HL-60 (cell line): ENCODE data around the gene PCSK2.

Experiments used
- GABPA ChIP-seq: IDR thresholded peaks from 2 replicates; pipeline ENCODE4 v1.6.1; 2012; ENCODE audit warnings: low read depth
- POLR2AphosphoS5 ChIP-seq: IDR thresholded peaks from 2 replicates; pipeline ENCODE4 v1.6.1; 2012; ENCODE audit warnings: low read depth
- SPI1 ChIP-seq: IDR thresholded peaks from 2 replicates; pipeline ENCODE4 v1.6.1; 2012; ENCODE audit warnings: low read depth, mild to moderate bottlenecking, borderline replicate concordance
- TF ChIP-seq, protein P1 (sequence below): IDR thresholded peaks from one replicate; pipeline ENCODE4 v1.5.1; 2011; ENCODE audit warnings: low read length, control low read depth, inconsistent platforms; ENCODE audit not compliant: insufficient read depth
- TF ChIP-seq, protein P2 (sequence below): IDR thresholded peaks from 2 replicates; pipeline ENCODE4 v1.6.1; 2012; ENCODE audit warnings: low read depth; ENCODE audit not compliant: insufficient replicate concordance

DNA sequence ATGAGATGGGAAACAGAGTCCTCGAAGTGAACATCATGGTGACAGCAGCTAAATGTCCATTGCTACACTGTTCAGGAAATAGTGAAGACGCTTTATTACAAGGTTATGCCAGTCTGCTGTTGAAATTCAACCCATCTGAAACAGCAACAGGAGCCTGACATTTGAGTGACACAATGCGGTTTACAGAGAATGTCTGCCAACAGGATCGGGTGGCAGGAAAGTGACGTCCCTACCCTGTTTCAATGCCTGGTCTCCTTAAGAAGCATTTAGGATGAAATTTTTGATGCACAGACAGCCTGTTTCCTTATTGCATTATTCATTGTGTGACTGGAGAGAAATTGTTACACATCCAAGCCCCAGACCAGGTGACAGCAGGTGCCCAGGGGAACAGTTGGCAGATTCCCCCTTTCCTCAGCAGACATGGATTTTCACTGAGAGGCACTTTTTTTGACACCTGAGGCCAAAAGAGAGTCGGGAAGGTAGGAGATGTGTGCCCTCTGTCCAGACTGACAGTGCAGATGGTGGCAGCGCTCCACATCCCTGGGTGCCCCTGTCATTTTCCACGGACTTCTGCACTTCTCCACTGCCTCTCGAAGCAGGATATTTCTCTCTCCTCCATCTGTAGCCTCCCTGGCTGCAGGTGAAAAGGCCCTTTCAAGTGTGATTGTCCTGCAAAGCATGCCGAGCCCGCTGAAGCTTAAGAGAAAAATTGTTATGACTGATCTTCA lies 216.5 kb downstream of the PCSK2 start:
- TF ChIP-seq, protein P1, sequence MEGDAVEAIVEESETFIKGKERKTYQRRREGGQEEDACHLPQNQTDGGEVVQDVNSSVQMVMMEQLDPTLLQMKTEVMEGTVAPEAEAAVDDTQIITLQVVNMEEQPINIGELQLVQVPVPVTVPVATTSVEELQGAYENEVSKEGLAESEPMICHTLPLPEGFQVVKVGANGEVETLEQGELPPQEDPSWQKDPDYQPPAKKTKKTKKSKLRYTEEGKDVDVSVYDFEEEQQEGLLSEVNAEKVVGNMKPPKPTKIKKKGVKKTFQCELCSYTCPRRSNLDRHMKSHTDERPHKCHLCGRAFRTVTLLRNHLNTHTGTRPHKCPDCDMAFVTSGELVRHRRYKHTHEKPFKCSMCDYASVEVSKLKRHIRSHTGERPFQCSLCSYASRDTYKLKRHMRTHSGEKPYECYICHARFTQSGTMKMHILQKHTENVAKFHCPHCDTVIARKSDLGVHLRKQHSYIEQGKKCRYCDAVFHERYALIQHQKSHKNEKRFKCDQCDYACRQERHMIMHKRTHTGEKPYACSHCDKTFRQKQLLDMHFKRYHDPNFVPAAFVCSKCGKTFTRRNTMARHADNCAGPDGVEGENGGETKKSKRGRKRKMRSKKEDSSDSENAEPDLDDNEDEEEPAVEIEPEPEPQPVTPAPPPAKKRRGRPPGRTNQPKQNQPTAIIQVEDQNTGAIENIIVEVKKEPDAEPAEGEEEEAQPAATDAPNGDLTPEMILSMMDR, result no peak
- TF ChIP-seq POLR2AphosphoS5, result no peak
- no peak for TF ChIP-seq SPI1
- TF ChIP-seq, protein P2, sequence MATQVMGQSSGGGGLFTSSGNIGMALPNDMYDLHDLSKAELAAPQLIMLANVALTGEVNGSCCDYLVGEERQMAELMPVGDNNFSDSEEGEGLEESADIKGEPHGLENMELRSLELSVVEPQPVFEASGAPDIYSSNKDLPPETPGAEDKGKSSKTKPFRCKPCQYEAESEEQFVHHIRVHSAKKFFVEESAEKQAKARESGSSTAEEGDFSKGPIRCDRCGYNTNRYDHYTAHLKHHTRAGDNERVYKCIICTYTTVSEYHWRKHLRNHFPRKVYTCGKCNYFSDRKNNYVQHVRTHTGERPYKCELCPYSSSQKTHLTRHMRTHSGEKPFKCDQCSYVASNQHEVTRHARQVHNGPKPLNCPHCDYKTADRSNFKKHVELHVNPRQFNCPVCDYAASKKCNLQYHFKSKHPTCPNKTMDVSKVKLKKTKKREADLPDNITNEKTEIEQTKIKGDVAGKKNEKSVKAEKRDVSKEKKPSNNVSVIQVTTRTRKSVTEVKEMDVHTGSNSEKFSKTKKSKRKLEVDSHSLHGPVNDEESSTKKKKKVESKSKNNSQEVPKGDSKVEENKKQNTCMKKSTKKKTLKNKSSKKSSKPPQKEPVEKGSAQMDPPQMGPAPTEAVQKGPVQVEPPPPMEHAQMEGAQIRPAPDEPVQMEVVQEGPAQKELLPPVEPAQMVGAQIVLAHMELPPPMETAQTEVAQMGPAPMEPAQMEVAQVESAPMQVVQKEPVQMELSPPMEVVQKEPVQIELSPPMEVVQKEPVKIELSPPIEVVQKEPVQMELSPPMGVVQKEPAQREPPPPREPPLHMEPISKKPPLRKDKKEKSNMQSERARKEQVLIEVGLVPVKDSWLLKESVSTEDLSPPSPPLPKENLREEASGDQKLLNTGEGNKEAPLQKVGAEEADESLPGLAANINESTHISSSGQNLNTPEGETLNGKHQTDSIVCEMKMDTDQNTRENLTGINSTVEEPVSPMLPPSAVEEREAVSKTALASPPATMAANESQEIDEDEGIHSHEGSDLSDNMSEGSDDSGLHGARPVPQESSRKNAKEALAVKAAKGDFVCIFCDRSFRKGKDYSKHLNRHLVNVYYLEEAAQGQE, result no peak
- TF ChIP-seq GABPA, result no peak
